Fibroblast of lung (primary cell): Measurements from ENCODE around the gene ELMO1.

ENCODE experiments used
- EZH2 ChIP-seq: IDR thresholded peaks from 2 replicates; pipeline ENCODE4 v1.5.1; 2012; ENCODE audit warnings: low read length, control low read depth, mild to moderate bottlenecking; ENCODE audit errors: missing control alignments
- TF ChIP-seq, protein P1 (sequence below), 2 donors: IDR thresholded peaks in 1 of 2; conservative IDR thresholded peaks in 1 of 2; 1 replicate in 1 of 2; 2 replicates in 1 of 2; pipeline ENCODE4 v1.5.1; 2011 to 2012; ENCODE audit warnings: low read length in 2 of 2, control low read depth in 1 of 2, inconsistent platforms in 1 of 2, low read depth in 1 of 2, mild to moderate bottlenecking in 1 of 2

DNA sequence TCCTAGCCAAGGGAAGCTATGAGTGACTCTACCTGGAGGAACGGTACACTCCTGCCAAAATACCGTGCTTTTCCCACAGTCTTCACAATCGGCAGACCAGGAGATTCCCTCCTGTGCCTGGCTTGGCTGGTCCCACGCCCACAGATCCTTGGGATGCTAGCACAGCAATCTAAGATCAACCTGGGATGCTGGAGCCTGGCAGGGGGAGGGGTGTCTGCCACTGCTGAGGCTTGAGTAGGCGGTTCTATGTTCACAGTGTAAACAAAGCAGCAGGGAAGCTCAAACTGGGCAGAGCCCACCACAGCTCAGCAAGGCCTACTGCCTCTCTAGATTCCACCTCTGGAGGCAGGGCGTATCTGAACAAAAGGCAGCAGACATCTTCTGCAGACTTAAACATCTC, 295.3 kb downstream of the ELMO1 start:
- TF ChIP-seq, protein P1, sequence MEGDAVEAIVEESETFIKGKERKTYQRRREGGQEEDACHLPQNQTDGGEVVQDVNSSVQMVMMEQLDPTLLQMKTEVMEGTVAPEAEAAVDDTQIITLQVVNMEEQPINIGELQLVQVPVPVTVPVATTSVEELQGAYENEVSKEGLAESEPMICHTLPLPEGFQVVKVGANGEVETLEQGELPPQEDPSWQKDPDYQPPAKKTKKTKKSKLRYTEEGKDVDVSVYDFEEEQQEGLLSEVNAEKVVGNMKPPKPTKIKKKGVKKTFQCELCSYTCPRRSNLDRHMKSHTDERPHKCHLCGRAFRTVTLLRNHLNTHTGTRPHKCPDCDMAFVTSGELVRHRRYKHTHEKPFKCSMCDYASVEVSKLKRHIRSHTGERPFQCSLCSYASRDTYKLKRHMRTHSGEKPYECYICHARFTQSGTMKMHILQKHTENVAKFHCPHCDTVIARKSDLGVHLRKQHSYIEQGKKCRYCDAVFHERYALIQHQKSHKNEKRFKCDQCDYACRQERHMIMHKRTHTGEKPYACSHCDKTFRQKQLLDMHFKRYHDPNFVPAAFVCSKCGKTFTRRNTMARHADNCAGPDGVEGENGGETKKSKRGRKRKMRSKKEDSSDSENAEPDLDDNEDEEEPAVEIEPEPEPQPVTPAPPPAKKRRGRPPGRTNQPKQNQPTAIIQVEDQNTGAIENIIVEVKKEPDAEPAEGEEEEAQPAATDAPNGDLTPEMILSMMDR (conservative IDR thresholded peaks at IDR 0.05 in 1 of 2, IDR thresholded peaks at IDR 0.05 in 1 of 2; ENCODE audit: low read depth in 1 of 2, low read length in 2 of 2), result no peak
- no peak for TF ChIP-seq EZH2
